Measurements from ENCODE around the gene MR1.

The MR1 gene

DNA sequence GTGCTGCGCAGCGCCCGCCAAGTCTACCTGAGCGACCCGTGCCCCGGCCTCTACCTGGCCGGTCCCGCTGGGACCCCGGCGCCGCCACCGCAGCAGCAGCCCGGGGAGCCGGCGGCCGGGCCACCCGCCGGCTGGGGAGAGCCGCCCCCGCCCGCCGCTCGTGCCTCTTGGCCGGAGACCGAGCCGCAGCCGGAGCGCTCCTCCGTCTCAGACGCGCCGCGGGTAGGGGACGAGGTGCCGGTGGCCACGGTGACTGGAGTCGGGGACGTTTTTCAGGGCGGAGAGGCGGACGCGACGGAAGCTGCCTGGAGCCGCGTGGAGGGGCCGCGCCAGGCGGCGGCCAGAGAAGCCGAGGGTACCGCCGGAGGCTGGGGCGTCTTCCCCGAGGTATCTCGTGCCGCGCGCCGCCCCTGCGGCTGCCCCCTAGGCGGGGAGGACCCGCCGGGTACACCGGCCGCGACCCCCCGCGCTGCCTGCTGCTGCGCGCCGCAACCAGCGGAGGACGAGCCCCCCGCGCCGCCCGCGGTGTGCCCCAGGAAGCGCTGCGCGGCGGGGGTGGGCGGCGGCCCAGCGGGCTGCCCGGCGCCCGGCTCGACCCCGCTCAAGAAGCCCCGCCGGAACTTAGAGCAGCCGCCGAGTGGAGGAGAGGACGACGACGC lies 55.4 kb downstream of the MR1 start:
- DNase-seq (ENCODE audit: extremely low read depth in 1 of 2, low read depth in 1 of 2), result no peak

- DNase-seq (ENCODE audit: extremely low read depth in 1 of 2, low read depth in 1 of 2), result peak; percentile 54 to 66
Observed at GRCh38 chr1:181089676-181090544, 56.1 kb downstream of the MR1 start.

- peak in 1 of 2 donors; percentile 39 for DNase-seq (ENCODE audit: extremely low read depth in 1 of 2, low read depth in 1 of 2)
Observed at GRCh38 chr1:181090641-181091126, 56.9 kb downstream of the MR1 start.

DNA sequence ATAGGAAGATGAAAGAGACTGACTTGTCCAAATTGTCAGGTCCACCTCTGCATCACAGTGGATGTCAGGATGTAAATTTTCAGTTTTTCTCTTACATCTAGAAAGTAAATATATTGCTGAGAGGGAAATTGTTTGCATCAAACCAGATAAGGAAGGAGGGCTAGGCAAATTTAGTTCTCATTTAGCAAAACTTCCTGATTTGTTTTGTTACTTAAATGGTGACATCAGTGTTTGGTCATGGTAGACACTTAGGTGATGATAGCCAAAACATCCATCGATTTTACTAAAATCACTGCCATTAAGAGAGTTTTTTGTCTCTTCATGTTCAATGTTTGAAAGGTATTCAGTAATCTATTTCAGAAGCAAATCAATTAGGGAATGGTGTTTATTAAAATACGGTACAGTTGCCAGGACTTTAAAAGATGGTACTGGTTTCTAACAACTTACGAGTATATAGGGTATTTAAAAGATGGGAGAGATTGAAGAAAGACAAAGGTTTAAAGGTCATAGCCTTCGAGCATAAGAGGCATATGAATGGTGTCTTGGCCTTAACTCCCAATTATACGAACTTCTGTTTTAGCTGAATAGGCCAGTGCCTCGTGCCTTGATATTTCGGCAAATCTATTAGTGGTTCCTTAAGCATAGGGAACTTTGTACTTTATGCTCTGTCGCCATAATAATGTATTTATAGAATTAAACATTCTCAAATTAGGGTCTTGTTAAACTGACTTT lies 57.7 kb downstream of the MR1 start:
- no peak for DNase-seq (ENCODE audit: extremely low read depth in 1 of 2, low read depth in 1 of 2)

DNA sequence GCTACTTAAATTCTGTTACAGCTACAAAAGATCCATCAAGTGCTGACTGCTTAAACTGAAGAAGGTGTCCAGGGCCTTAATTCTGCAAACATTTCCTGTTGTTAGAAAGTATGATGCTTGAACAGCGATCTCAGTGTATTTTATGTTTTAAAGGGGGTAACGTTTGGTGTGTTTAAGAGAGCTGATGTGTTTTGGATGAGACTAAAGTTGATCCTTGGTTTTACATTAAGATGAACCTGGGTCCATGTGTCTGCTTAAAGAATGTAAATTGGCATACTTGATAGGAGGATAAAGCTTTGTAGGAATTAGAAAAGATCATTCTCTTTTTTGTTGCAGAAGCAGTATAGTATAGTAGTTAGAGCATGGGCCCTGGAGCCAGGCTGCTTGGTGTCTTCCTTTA lies 58.3 kb downstream of the MR1 start:
- DNase-seq (ENCODE audit: extremely low read depth in 1 of 2, low read depth in 1 of 2), result no peak

DNA sequence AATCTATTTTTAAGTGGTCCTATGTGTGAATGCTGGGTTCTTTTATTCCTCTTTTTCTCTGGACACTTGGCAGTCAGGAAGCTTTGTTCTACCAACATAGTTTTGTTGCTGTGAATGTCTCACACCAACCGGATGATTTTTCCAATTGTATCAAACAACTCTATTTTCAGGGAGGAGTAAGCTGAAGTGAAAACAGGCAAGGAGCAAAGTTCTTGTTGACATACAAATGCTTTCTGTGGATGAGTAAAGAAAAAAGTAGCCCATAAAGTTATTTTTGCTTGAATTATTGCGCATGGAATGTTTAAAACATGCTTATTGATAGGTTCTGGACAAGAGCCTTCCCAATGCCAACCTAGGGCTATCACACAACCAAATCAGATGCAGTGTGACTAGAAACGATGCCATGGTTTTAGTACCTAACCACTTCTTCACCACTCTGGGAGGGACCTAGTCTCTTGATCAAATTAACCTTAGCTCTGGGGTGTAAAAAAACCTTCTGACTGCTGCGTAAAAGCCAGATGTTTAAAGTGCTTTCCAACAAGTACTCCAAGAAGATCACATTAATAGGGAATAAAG lies 59.2 kb downstream of the MR1 start:
- no peak for DNase-seq (ENCODE audit: extremely low read depth in 1 of 2, low read depth in 1 of 2)

DNA sequence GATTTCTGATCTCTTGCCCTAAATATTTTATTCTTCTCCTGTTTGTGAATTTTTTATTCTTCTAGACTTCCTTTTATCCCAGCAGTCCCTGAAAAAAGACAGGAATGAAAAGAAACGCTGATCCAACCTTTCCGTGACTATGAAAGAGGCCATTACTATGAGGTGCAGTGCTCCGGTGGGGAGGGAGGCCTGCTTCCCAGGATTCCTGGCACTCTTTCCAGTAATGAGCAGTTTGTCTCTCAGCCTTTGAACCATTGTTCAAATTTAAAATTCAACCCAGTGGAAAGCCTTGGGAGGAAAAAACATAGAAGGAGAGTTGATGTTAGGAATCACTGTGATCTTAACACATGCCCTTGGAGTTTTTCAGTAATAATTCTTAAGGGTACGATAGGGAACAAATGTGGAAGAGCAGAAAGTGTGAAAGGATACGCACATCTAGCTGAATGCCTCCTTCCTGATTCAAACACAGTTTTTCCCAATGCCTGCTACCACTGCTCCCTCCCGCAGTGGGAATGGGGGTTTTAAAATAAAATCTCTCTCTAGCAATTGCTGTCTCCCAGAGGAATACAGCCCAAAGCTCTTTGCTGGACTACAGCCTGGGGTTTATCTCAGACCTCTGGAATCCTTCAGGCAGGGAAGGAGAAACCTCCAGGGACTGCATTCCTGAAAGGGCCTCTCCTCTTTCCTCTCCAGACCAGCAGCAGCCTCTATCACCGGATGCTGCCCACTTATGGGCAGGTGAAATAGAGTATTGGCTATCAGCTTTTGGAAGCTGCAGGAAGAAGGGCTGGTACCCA lies 60.8 kb downstream of the MR1 start:
- DNase-seq (ENCODE audit: extremely low read depth in 1 of 2, low read depth in 1 of 2), result no peak

- DNase-seq (ENCODE audit: extremely low read depth in 1 of 2, low read depth in 1 of 2), result no peak
Observed at GRCh38 chr1:181095260-181095659, 61.5 kb downstream of the MR1 start.

- DNase-seq (ENCODE audit: extremely low read depth in 1 of 2, low read depth in 1 of 2), result no peak
Observed at GRCh38 chr1:181095763-181096184, 62.0 kb downstream of the MR1 start.

DNA sequence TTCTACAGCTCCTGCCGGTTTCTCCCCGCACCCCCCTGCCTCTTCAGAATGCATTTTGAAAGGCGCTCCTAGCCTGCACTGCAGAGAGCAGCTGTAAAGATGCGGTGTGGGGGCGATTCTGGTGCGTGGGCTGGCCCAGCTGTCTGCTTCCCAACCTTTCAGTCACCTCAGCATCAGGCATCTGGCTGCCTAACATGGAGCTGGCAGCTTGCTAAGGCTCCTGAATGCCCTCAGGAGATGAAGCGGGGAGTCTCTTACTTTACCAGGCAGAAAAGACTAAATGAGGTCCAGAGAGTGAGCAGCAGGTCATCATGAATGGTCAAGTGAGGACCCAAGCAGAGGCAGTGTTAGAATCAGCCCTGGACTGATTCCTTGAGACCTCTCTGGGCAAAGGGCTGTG lies 63.5 kb downstream of the MR1 start:
- no peak for DNase-seq (ENCODE audit: extremely low read depth in 1 of 2, low read depth in 1 of 2)

GRCh38 chr1:181099152-181100014 lies 65.6 kb downstream of the MR1 start:
- no peak for DNase-seq (ENCODE audit: extremely low read depth in 1 of 2, low read depth in 1 of 2)

DNA sequence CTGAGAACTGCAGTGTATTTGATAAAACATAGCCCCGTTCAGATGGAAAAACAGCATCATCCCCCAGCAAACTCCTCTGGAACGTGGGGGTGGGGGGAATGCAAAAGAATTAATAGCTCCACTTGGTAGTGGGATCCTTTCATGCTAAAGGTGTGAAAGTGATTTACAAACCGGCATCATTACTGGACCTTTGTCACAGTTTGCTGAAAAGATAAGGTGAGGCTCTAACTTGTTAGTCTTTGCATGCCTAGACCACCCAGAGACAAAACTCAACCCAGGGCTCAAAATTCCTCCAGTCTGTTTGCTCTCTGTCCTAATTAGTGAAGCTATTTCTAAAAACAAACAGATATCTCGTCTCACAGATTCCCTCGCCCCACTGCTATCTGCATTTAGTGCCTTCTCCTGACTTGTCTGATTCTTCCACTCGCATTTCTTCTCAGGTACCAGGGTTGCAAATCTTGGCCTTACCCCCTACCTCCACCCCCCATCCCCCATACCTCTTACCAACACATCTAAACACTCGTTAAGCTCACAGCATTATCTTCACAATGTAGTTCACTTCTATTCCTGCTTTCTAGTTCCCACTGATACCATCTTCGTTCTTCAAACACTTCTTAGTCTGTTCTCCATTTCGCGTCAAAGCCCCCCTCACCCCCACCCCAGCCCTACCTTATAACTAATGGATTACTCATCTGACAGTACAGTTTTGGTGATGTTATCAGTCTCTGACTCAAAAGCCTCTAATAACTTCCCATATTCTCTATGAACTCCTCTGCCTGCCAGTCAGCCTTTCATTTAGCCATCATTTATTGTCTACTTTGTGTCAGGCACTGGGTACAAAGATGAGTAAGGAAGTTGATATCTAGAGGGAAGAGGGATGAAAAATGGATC lies 66.5 kb downstream of the MR1 start:
- no peak for DNase-seq (ENCODE audit: extremely low read depth in 1 of 2, low read depth in 1 of 2)

DNA sequence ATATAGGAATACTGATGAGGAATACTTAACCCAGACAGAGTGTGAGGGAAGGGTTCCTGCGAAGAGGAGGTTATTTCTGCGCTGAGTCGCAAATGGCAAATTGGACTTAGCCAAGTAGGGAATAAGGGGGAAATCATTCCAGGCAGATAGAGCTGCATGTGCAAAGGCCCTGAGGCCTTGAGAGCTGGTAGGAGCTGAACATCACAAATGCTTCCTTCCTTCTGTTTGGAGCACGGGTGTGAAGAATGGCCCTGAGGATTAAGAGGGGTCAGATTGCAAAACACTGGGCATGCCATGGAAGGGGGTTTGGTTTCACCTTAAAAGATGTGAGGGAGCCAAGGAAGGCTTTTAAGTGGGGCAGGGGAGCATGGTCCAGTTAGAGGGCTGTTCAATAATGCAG lies 67.2 kb downstream of the MR1 start:
- no peak for DNase-seq (ENCODE audit: extremely low read depth in 1 of 2, low read depth in 1 of 2)

DNA sequence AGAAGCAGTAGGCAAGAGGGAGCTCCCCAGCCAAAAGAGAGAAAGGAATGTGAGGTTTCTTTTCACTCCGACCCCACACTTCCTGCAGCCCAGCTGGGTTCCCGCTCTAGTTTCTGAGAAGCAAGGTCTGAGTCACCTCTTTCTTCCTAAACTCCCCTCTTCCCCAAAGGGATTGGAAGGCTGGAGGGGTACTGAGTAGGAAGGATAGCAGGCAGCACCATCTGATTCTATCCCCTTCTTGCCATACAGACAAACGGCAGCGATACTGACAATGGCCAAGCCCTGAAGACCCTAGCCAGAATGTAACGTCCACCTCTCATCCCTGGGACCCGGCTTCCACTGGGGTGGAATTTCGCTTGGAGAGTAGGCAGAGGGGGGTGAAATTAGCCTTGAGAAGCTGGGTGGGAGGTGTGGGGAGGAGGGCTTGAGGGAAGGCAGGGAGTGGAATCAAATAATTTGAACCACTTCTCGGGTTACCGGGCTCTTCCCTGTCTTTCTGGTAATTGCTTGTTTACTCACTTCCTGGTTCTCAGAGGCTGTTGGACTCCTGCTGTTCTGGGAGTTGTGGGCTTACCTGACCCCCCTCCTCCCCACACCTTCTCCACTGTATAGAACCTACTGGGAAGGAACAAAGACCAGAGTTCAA lies 67.9 kb downstream of the MR1 start:
- DNase-seq (ENCODE audit: extremely low read depth in 1 of 2, low read depth in 1 of 2), result no peak

GRCh38 chr1:181102841-181103240 lies 69.1 kb downstream of the MR1 start:
- DNase-seq (ENCODE audit: extremely low read depth in 1 of 2, low read depth in 1 of 2), result no peak

GRCh38 chr1:181103399-181103798 lies 69.6 kb downstream of the MR1 start:
- DNase-seq (ENCODE audit: extremely low read depth in 1 of 2, low read depth in 1 of 2), result no peak

DNA sequence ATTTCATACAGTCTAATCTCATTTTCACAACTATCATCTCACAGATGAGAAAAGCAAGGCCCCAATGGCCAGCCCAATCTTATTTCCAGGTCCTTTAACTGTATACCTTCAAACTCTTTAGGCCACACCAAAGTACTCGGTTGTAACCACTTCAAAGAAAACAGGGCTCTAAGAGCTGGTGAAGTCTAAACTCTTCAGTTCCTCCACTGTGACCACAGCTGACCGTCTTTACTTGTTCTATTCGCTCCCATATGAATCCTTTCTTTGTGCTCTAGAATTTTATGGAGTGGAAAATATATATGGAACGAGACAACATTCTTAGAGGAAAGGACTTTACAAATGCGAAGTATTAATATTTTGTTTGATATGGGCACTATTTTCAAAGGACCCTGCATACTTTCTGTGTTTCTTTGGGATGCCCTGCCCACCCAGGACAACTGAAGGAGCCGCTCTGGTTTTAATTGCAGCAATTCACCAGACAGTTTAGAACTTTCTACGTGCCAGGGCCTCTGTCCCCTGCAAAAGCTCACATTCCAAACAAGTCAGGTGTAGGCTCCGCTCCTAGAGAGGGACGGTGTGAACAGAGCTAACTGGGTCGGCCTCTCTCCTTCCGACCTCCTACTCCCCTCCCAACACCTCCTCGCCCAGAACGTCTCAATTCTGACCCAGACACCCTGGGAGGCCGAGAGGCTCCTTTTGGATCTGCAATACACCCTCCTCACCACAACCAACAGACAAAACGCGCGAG lies 70.4 kb downstream of the MR1 start:
- no peak for DNase-seq (ENCODE audit: extremely low read depth in 1 of 2, low read depth in 1 of 2)

All from stimulated activated CD8-positive, alpha-beta memory T cell treated with anti-CD3 and anti-CD28 coated beads, Interleukin-7, amount 100 ng/mL, for 48 hours (primary cell).